SK-N-SH (cell line): ENCODE data around the gene CDH4. TPM values are rescaled to one million over a fixed set of nuclear protein-coding genes. Genes with fewer than 3 reads are reported as not detected.

Experiments
- CTCF ChIA-PET: fragments of 300-600, 350-600 bp; formaldehyde crosslinking; extraction: SDS; loops from one replicate; lab custom pipeline; 2021; lab: Yijun Ruan, JAX
- POLR2A ChIA-PET: fragments of 350-600 bp; sonication (Branson Sonifier 250); formaldehyde crosslinking; extraction: SDS; loops from one replicate; lab custom pipeline; 2020; ENCODE audit warnings: antibody characterized with exemption, inconsistent platforms; lab: Yijun Ruan, JAX
- DNase-seq: peaks from one replicate; pipeline ENCODE4 v3.0.0; 2012
- H2AFZ ChIP-seq: fragments of 200-600 bp; sonication (generic); 2 replicates; pipeline ENCODE4 v1.8.1; 2016; ENCODE audit warnings: antibody characterized with exemption, mild to moderate bottlenecking, low read depth
- H3F3A ChIP-seq: fragments of 200-600 bp; sonication (generic); replicated peaks from 2 replicates; pipeline ENCODE3; 2016; ENCODE audit warnings: antibody characterized with exemption, mild to moderate bottlenecking; ENCODE audit not compliant: insufficient read depth
- H3K27ac ChIP-seq, 2 experiments: fragments of 200-500 bp in 1 of 2; fragments of 200-600 bp in 1 of 2; sonication (Bioruptor generic) in 1 of 2; sonication (generic), shearing (Covaris generic) in 1 of 2; 2 replicates each; pipeline versions ENCODE4 v1.5.1 to v1.6.1; 2014 to 2016; ENCODE audit warnings: low read depth in 2 of 2, inconsistent platforms in 1 of 2, low read length in 1 of 2, mild to moderate bottlenecking in 1 of 2, mixed read lengths in 1 of 2
- H3K27me3 ChIP-seq: fragments of 200-600 bp; sonication (generic), shearing (Covaris generic); 2 replicates; pipeline ENCODE4 v1.6.1; 2016; ENCODE audit warnings: mixed run types; ENCODE audit not compliant: insufficient read depth
- H3K36me3 ChIP-seq, 2 experiments: fragments of 200-500 bp in 1 of 2; fragments of 200-600 bp in 1 of 2; sonication (Bioruptor generic) in 1 of 2; sonication (generic) in 1 of 2; replicated peaks in 1 of 2; 2 replicates each; pipeline versions ENCODE3 to v1.5.1; 2014 to 2016; ENCODE audit warnings: low read length in 1 of 2, mild to moderate bottlenecking in 1 of 2; ENCODE audit not compliant: insufficient read depth in 2 of 2, control insufficient read depth in 1 of 2
- H3K4me1 ChIP-seq, 2 experiments: fragments of 200-500 bp in 1 of 2; fragments of 200-600 bp in 1 of 2; sonication (Bioruptor generic) in 1 of 2; sonication (generic), shearing (Covaris generic) in 1 of 2; 2 replicates each; pipeline versions ENCODE4 v1.5.1 to v1.6.1; 2014 to 2016; ENCODE audit warnings: low read depth in 1 of 2, low read length in 1 of 2, mixed run types in 1 of 2; ENCODE audit not compliant: insufficient read depth in 2 of 2, control insufficient read depth in 1 of 2
- H3K4me2 ChIP-seq: fragments of 200-600 bp; sonication (generic), shearing (Covaris generic); 2 replicates; pipeline ENCODE4 v1.6.1; 2017; ENCODE audit warnings: mixed run types
- H3K4me3 ChIP-seq, 2 experiments: fragments of 200-500 bp in 1 of 2; fragments of 200-600 bp in 1 of 2; sonication (Bioruptor generic) in 1 of 2; sonication (generic), shearing (Covaris generic) in 1 of 2; 2 replicates each; pipeline versions ENCODE4 v1.5.1 to v1.8.1; 2014 to 2016; ENCODE audit warnings: low read depth in 2 of 2, inconsistent platforms in 1 of 2, low read length in 1 of 2, mild to moderate bottlenecking in 1 of 2, mixed read lengths in 1 of 2, moderate library complexity in 1 of 2
- H3K79me2 ChIP-seq: fragments of 200-600 bp; sonication (generic); 2 replicates; pipeline ENCODE4 v1.8.1; 2017; ENCODE audit warnings: mild to moderate bottlenecking; ENCODE audit not compliant: insufficient read depth
- H3K9ac ChIP-seq: fragments of 200-600 bp; sonication (generic); 2 replicates; pipeline ENCODE4 v1.6.1; 2017; ENCODE audit warnings: mixed run types
- H3K9me2 ChIP-seq: fragments of 200-600 bp; sonication (generic); 2 replicates; pipeline ENCODE4 v1.6.1; 2017; ENCODE audit warnings: mixed run types
- H3K9me3 ChIP-seq: fragments of 200-600 bp; sonication (generic); 2 replicates; pipeline ENCODE4 v1.6.1; 2017; ENCODE audit warnings: mixed run types, mild to moderate bottlenecking, moderate library complexity
- H4K20me1 ChIP-seq: fragments of 200-600 bp; sonication (generic); 2 replicates; pipeline ENCODE4 v1.6.1; 2017; ENCODE audit warnings: mild to moderate bottlenecking, mixed run types; ENCODE audit not compliant: insufficient read depth
- CTCF ChIP-seq: fragments of 200-600 bp; sonication (generic); IDR thresholded peaks from 2 replicates; pipeline ENCODE4 v1.6.1; 2017; ENCODE audit warnings: antibody characterized with exemption, mild to moderate bottlenecking, moderate library complexity
- ELF1 ChIP-seq: IDR thresholded peaks from 2 replicates; pipeline ENCODE4 v1.4.0; 2012
- EP300 ChIP-seq, 2 experiments: IDR thresholded peaks; 2 replicates each; pipeline versions ENCODE4 v1.4.0 to v1.6.1; 2012; ENCODE audit warnings: borderline replicate concordance in 1 of 2, low read depth in 1 of 2, low read length in 1 of 2
- FOSL2 ChIP-seq: IDR thresholded peaks from 2 replicates; pipeline ENCODE4 v1.4.0; 2012; ENCODE audit warnings: low read depth, mild to moderate bottlenecking, moderate library complexity, borderline replicate concordance
- FOXJ3 ChIP-seq: sonication (generic); formaldehyde crosslinking; IDR thresholded peaks from 2 replicates; pipeline ENCODE4 v1.5.1; 2020; ENCODE audit warnings: mild to moderate bottlenecking, missing genetic modification reagents
- FOXM1 ChIP-seq: IDR thresholded peaks from 2 replicates; pipeline ENCODE4 v1.4.0; 2012; ENCODE audit warnings: low read depth, mild to moderate bottlenecking
- GABPA ChIP-seq: IDR thresholded peaks from 2 replicates; pipeline ENCODE4 v1.4.0; 2012; ENCODE audit warnings: low read depth, mild to moderate bottlenecking
- JUND ChIP-seq: IDR thresholded peaks from 2 replicates; pipeline ENCODE4 v1.4.0; 2012
- NRF1 ChIP-seq: IDR thresholded peaks from 2 replicates; pipeline ENCODE4 v1.6.1; 2012; ENCODE audit warnings: low read depth, mild to moderate bottlenecking, low read length
- POLR2AphosphoS5 ChIP-seq: IDR thresholded peaks from 2 replicates; pipeline ENCODE4 v1.6.1; 2012; ENCODE audit warnings: low read depth, low read length
- RAD21 ChIP-seq: IDR thresholded peaks from 2 replicates; pipeline ENCODE4 v1.6.1; 2012; ENCODE audit warnings: mild to moderate bottlenecking, low read length
- RCOR1 ChIP-seq: fragments of 150-350 bp; IDR thresholded peaks from 2 replicates; pipeline ENCODE4 v1.6.1; 2017; ENCODE audit warnings: antibody characterized with exemption, low read length
- RFX5 ChIP-seq: IDR thresholded peaks from 2 replicates; pipeline ENCODE4 v1.6.1; 2012; ENCODE audit warnings: mild to moderate bottlenecking, improper control_type of control experiment, low read length
- RXRA ChIP-seq: IDR thresholded peaks from 2 replicates; pipeline ENCODE4 v1.4.0; 2012; ENCODE audit warnings: low read depth, mild to moderate bottlenecking, borderline replicate concordance
- SMC3 ChIP-seq: IDR thresholded peaks from 2 replicates; pipeline ENCODE4 v1.6.1; 2012; ENCODE audit warnings: low read depth, low read length, improper control_type of control experiment
- TAF1 ChIP-seq: IDR thresholded peaks from 2 replicates; pipeline ENCODE4 v1.6.1; 2012; ENCODE audit warnings: low read depth, mild to moderate bottlenecking, low read length, moderate library complexity, borderline replicate concordance
- TCF12 ChIP-seq: IDR thresholded peaks from 2 replicates; pipeline ENCODE4 v1.4.0; 2012
- TEAD4 ChIP-seq: IDR thresholded peaks from 2 replicates; pipeline ENCODE4 v1.4.0; 2012; ENCODE audit warnings: mild to moderate bottlenecking, borderline replicate concordance; ENCODE audit not compliant: insufficient read depth
- WGBS: methylation state at CpG from one replicate; pipeline ENCODE4 v1.1.6; 2017; ENCODE audit warnings: low lambda C conversion rate; 5-methylcytosine and 5-hydroxymethylcytosine counted together
- polyA plus RNA-seq, 3 experiments: library from polyadenylated mRNA; depleted of rRNA; stranded (reverse); fragments of >200 nt; gene quantifications; 2 replicates each; pipeline ENCODE4 v1.2.3, GENCODE V29; 2012
- TF ChIP-seq, protein P1 (sequence below): IDR thresholded peaks from 2 replicates; pipeline ENCODE4 v1.4.0; 2012; ENCODE audit warnings: low read depth, borderline replicate concordance
- TF ChIP-seq, protein P2 (sequence below): IDR thresholded peaks from 2 replicates; pipeline ENCODE4 v1.4.0; 2012; ENCODE audit warnings: low read depth

The CDH4 gene
- polyA plus RNA-seq, 1 of the 3 experiments (the other 2 are of a cell fraction) = not detected

DNA sequence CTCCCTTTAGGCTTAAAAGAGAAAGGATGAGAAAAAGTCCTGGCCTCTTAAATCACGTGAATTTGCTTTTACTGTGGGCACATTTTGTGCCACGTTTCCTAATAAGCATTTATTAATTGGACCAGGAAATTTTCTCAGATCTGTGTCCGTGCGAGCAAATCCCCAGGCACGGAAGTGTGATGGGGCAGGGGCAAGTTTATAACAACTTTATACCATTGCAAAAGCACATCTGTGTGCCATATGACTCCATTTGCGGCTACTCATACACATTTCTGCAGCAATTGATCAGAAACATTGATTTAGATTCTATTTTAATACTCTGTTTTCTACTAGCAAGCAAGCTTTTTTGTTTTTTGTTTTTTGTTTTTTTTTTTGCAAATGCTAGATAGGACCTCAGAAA lies 440.4 kb downstream of the CDH4 start:
- H3K9me2 ChIP-seq = no peaks in the 10 kb centered on the region
- peaks cover 0 to 9% of the 10 kb centered on the region in 2 experiments; a peak in 2 of 4 replicates for H3K4me1 ChIP-seq
- no peak overlapping the region for H3K27ac ChIP-seq
- CTCF ChIA-PET = no interaction called here
- no peak overlapping the region for H3K4me3 ChIP-seq
- H3K36me3 ChIP-seq = no peaks in the 10 kb centered on the region
- no peaks in the 10 kb centered on the region for H3K9me3 ChIP-seq
- H3F3A ChIP-seq = no peaks in the 10 kb centered on the region
- DNase-seq = peak; percentile 57
- H3K9ac ChIP-seq = no peak overlapping the region
- WGBS = 13% methylated on average over 6 of the region's 6 CpGs
- H2AFZ ChIP-seq = no peak overlapping the region
- H3K4me2 ChIP-seq = no peak overlapping the region
- POLR2A ChIA-PET = no interaction called here
- TF ChIP-seq RCOR1 (no peak), JUND (no peak), CTCF (no peak), FOXM1 (no peak), SMC3 (no peak), FOXJ3 (CRISPR knock-in tag) (no peak), TEAD4 (no peak), TAF1 (no peak), FOSL2 (no peak), TCF12 (no peak), NRF1 (no peak), RAD21 (no peak), RXRA (no peak), RFX5 (no peak), EP300 (IDR thresholded peaks at IDR 0.05; ENCODE audit: borderline replicate concordance in 1 of 2, low read depth in 1 of 2, low read length in 1 of 2) (no peak), GABPA (no peak), POLR2AphosphoS5 (no peak), ELF1 (no peak)
- TF ChIP-seq, protein P1, sequence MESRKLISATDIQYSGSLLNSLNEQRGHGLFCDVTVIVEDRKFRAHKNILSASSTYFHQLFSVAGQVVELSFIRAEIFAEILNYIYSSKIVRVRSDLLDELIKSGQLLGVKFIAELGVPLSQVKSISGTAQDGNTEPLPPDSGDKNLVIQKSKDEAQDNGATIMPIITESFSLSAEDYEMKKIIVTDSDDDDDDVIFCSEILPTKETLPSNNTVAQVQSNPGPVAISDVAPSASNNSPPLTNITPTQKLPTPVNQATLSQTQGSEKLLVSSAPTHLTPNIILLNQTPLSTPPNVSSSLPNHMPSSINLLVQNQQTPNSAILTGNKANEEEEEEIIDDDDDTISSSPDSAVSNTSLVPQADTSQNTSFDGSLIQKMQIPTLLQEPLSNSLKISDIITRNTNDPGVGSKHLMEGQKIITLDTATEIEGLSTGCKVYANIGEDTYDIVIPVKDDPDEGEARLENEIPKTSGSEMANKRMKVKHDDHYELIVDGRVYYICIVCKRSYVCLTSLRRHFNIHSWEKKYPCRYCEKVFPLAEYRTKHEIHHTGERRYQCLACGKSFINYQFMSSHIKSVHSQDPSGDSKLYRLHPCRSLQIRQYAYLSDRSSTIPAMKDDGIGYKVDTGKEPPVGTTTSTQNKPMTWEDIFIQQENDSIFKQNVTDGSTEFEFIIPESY = no peak
- TF ChIP-seq, protein P2, sequence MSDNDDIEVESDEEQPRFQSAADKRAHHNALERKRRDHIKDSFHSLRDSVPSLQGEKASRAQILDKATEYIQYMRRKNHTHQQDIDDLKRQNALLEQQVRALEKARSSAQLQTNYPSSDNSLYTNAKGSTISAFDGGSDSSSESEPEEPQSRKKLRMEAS = no peak
- no peaks in the 10 kb centered on the region for H3K79me2 ChIP-seq
- no peaks in the 10 kb centered on the region for H4K20me1 ChIP-seq
- H3K27me3 ChIP-seq = no peaks in the 10 kb centered on the region
